Muscle layer of duodenum (tissue), 2 donors: ENCODE measurements around the gene GRID2.

Experiments used
- H3K27ac ChIP-seq: one replicate; pipeline ENCODE4 v1.7.0; 2013; ENCODE audit warnings: mild to moderate bottlenecking, low read length
- H3K27me3 ChIP-seq: one replicate; pipeline ENCODE4 v1.7.0; 2013; ENCODE audit warnings: low read depth, mild to moderate bottlenecking, control low read depth, low read length
- H3K36me3 ChIP-seq, 2 donors: one replicate each; pipeline ENCODE4 v1.7.0; 2013; ENCODE audit warnings: low read length in 2 of 2, control low read depth in 1 of 2, mild to moderate bottlenecking in 1 of 2; ENCODE audit not compliant: insufficient read depth in 2 of 2, control insufficient read depth in 1 of 2
- H3K4me1 ChIP-seq, 2 donors: one replicate each; pipeline ENCODE4 v1.7.0; 2013; ENCODE audit warnings: low read length in 2 of 2, mild to moderate bottlenecking in 2 of 2, control low read depth in 1 of 2, moderate library complexity in 1 of 2; ENCODE audit not compliant: insufficient read depth in 2 of 2, control insufficient read depth in 1 of 2
- H3K4me3 ChIP-seq, 2 donors: one replicate each; pipeline ENCODE4 v1.7.0; 2013; ENCODE audit warnings: low read length in 2 of 2, low read depth in 1 of 2, mild to moderate bottlenecking in 1 of 2
- H3K9me3 ChIP-seq, 2 donors: one replicate each; pipeline ENCODE4 v1.7.0; 2013; ENCODE audit warnings: low read length in 2 of 2, control low read depth in 1 of 2, mild to moderate bottlenecking in 1 of 2; ENCODE audit not compliant: control insufficient read depth in 1 of 2
- donor health status: healthy.

The GRID2 gene

GRCh38 chr4:92305878-92306520 lies 2.2 kb downstream of the GRID2 start:
- H3K9me3 ChIP-seq, result no peaks in the 10 kb centered on the region
- peak overlapping the region; percentile 40 to 66 for H3K4me3 ChIP-seq
- H3K36me3 ChIP-seq, result no peaks in the 10 kb centered on the region
- peaks cover 34% of the 10 kb centered on the region for H3K27me3 ChIP-seq
- H3K4me1 ChIP-seq, result peaks cover 0 to 27% of the 10 kb centered on the region in 2 donors
- no peak overlapping the region for H3K27ac ChIP-seq

GRCh38 chr4:92307181-92307580 lies 3.4 kb downstream of the GRID2 start:
- H3K36me3 ChIP-seq, result no peaks in the 10 kb centered on the region
- H3K9me3 ChIP-seq, result no peaks in the 10 kb centered on the region
- no peak overlapping the region for H3K4me3 ChIP-seq
- H3K4me1 ChIP-seq, result peaks cover 0 to 27% of the 10 kb centered on the region in 2 donors
- H3K27ac ChIP-seq, result no peak overlapping the region
- H3K27me3 ChIP-seq, result peaks cover 33% of the 10 kb centered on the region

- Histone ChIP-seq H3K27me3 (peaks cover 26% of the 10 kb centered on the region), H3K36me3 (no peaks in the 10 kb centered on the region), H3K27ac (no peak overlapping the region), H3K4me3 (no peak overlapping the region), H3K9me3 (no peaks in the 10 kb centered on the region), H3K4me1 (peaks cover 0 to 27% of the 10 kb centered on the region in 2 donors)
Measured at GRCh38 chr4:92307866-92308265, 4.1 kb downstream of the GRID2 start.

GRCh38 chr4:92317047-92317446 lies 13.3 kb downstream of the GRID2 start:
- Histone ChIP-seq H3K36me3 (no peaks in the 10 kb centered on the region), H3K4me3 (no peak overlapping the region), H3K9me3 (no peaks in the 10 kb centered on the region), H3K27me3 (no peaks in the 10 kb centered on the region), H3K27ac (no peak overlapping the region), H3K4me1 (no peaks in the 10 kb centered on the region)

GRCh38 chr4:92328095-92328494 lies 24.3 kb downstream of the GRID2 start:
- Histone ChIP-seq H3K4me3 (no peak overlapping the region), H3K27ac (no peak overlapping the region), H3K4me1 (no peaks in the 10 kb centered on the region), H3K36me3 (no peaks in the 10 kb centered on the region), H3K9me3 (no peaks in the 10 kb centered on the region), H3K27me3 (no peaks in the 10 kb centered on the region)

- peaks cover 0 to 14% of the 10 kb centered on the region in 2 donors for H3K4me1 ChIP-seq
- no peak overlapping the region for H3K4me3 ChIP-seq
- H3K27me3 ChIP-seq, result no peaks in the 10 kb centered on the region
- no peaks in the 10 kb centered on the region for H3K36me3 ChIP-seq
- no peak overlapping the region for H3K27ac ChIP-seq
- H3K9me3 ChIP-seq, result no peaks in the 10 kb centered on the region
Measured at GRCh38 chr4:92333016-92333415, 29.2 kb downstream of the GRID2 start.

- Histone ChIP-seq H3K4me3 (no peak overlapping the region), H3K9me3 (no peaks in the 10 kb centered on the region), H3K27me3 (no peaks in the 10 kb centered on the region), H3K4me1 (peaks cover 0 to 14% of the 10 kb centered on the region in 2 donors), H3K27ac (no peak overlapping the region), H3K36me3 (no peaks in the 10 kb centered on the region)
Measured at GRCh38 chr4:92334716-92335350, 31.1 kb downstream of the GRID2 start.

GRCh38 chr4:92339676-92340075 lies 35.9 kb downstream of the GRID2 start:
- Histone ChIP-seq H3K36me3 (no peaks in the 10 kb centered on the region), H3K27me3 (no peaks in the 10 kb centered on the region), H3K4me1 (peaks cover 0 to 8% of the 10 kb centered on the region in 2 donors), H3K4me3 (no peak overlapping the region), H3K9me3 (no peaks in the 10 kb centered on the region), H3K27ac (no peak overlapping the region)

- no peak overlapping the region for H3K4me3 ChIP-seq
- no peak overlapping the region for H3K27ac ChIP-seq
- H3K36me3 ChIP-seq, result no peaks in the 10 kb centered on the region
- H3K4me1 ChIP-seq, result no peaks in the 10 kb centered on the region
- no peaks in the 10 kb centered on the region for H3K27me3 ChIP-seq
- H3K9me3 ChIP-seq, result no peaks in the 10 kb centered on the region
Measured at GRCh38 chr4:92344216-92344615, 40.5 kb downstream of the GRID2 start.

- H3K4me1 ChIP-seq, result no peaks in the 10 kb centered on the region
- H3K27me3 ChIP-seq, result no peaks in the 10 kb centered on the region
- H3K9me3 ChIP-seq, result no peaks in the 10 kb centered on the region
- no peak overlapping the region for H3K4me3 ChIP-seq
- H3K27ac ChIP-seq, result no peak overlapping the region
- no peaks in the 10 kb centered on the region for H3K36me3 ChIP-seq
Measured at GRCh38 chr4:92346289-92346688, 42.5 kb downstream of the GRID2 start.

- Histone ChIP-seq H3K4me3 (no peak overlapping the region), H3K27me3 (no peaks in the 10 kb centered on the region), H3K4me1 (no peaks in the 10 kb centered on the region), H3K27ac (no peak overlapping the region), H3K9me3 (no peaks in the 10 kb centered on the region), H3K36me3 (no peaks in the 10 kb centered on the region)
Measured at GRCh38 chr4:92357966-92358365, 54.2 kb downstream of the GRID2 start.

GRCh38 chr4:92359491-92359890 lies 55.7 kb downstream of the GRID2 start:
- H3K36me3 ChIP-seq, result no peaks in the 10 kb centered on the region
- H3K27me3 ChIP-seq, result no peaks in the 10 kb centered on the region
- H3K27ac ChIP-seq, result no peak overlapping the region
- no peaks in the 10 kb centered on the region for H3K9me3 ChIP-seq
- no peaks in the 10 kb centered on the region for H3K4me1 ChIP-seq
- no peak overlapping the region for H3K4me3 ChIP-seq
